ENCODE results near the gene PLCB2. TPM values are rescaled to one million over a fixed set of nuclear protein-coding genes. Genes with fewer than 3 reads are reported as not detected.

The PLCB2 gene
- total and polyA plus RNA-seq, 7 experiments from 2014 or later: 19.8 to 359 (median 181) TPM

GRCh38 chr15:40289140-40289775, 18.5 kb downstream of the PLCB2 start:
- no peak overlapping the region for H3K4me3 Mint-ChIP-seq
- peaks cover 0 to 11% (median 0%) of the 10 kb centered on the region in 5 donors for H3K36me3 Mint-ChIP-seq
- peaks cover 0 to 4% (median 0%) of the 10 kb centered on the region in 7 donors for H3K4me1 Mint-ChIP-seq
- Histone ChIP-seq H3K4me1 (ENCODE audit: control insufficient read depth in 2 of 2, insufficient read depth in 2 of 2, low read length in 2 of 2) (no peaks in the 10 kb centered on the region), H3K27me3 (ENCODE audit: control insufficient read depth in 2 of 2, insufficient read depth in 2 of 2, low read length in 2 of 2) (no peaks in the 10 kb centered on the region), H3K36me3 (ENCODE audit: control insufficient read depth in 2 of 3, insufficient read depth in 3 of 3, low read length in 3 of 3) (peaks cover 4 to 73% (median 15%) of the 10 kb centered on the region in 3 experiments), H3K9me3 (ENCODE audit: control insufficient read depth in 2 of 3, low read length in 3 of 3) (no peaks in the 10 kb centered on the region), H3K27ac (ENCODE audit: low read depth, low read length) (no peak overlapping the region), H3K4me3 (ENCODE audit: low read length) (no peak overlapping the region)
- DNase-seq: no peak
- H3K9me3 Mint-ChIP-seq: peaks cover 0 to 3% (median 0%) of the 10 kb centered on the region in 11 donors
- H3K27me3 Mint-ChIP-seq: peaks cover 0 to 2% (median 0%) of the 10 kb centered on the region in 5 donors
- CTCF ChIA-PET: interaction anchor here (0.6 to 2.6 kb wide), 7 partner anchors 9 to 62 kb away, joined by 3 to 8 read pairs (median 4); partner anchors contain the start of gene PLCB2
- POLR2A ChIA-PET: interaction anchor here (0.6 to 6.6 kb wide), 2 partner anchors 18 to 300 kb away, joined by 9 to 30 read pairs; partner anchors contain the start of gene PLCB2
- no peak for ATAC-seq
- H3K27ac Mint-ChIP-seq: peak overlapping the region in 2 of 9 donors; percentile 62 to 64
- intact Hi-C loops (cut with micrococcal nuclease): no loop called here

- ATAC-seq (no peak), DNase-seq (no peak)
- H3K27ac Mint-ChIP-seq: no peak overlapping the region
- H3K36me3 ChIP-seq (ENCODE audit: control insufficient read depth in 2 of 3, insufficient read depth in 3 of 3, low read length in 3 of 3): peaks cover 0 to 60% (median 4%) of the 10 kb centered on the region in 3 experiments
- H3K27ac ChIP-seq (ENCODE audit: low read depth, low read length): no peak overlapping the region
- no peaks in the 10 kb centered on the region for H3K27me3 ChIP-seq (ENCODE audit: control insufficient read depth in 2 of 2, insufficient read depth in 2 of 2, low read length in 2 of 2)
- peaks cover 0 to 4% (median 0%) of the 10 kb centered on the region in 7 donors for H3K4me1 Mint-ChIP-seq
- intact Hi-C loops (cut with micrococcal nuclease): no loop called here
- ChIA-PET CTCF (interaction anchor here (1.0 to 1.3 kb wide), 4 partner anchors 17 to 51 kb away, joined by 3 to 4 read pairs (median 3); no protein-coding TSS in a partner anchor), POLR2A (interaction anchor here (6.6 kb wide), 1 partner anchor 19 kb away, joined by 30 read pairs; the partner anchor contains the start of gene PLCB2)
- peaks cover 0 to 13% (median 0%) of the 10 kb centered on the region in 5 donors for H3K27me3 Mint-ChIP-seq
- H3K4me1 ChIP-seq (ENCODE audit: control insufficient read depth in 2 of 2, insufficient read depth in 2 of 2, low read length in 2 of 2): no peaks in the 10 kb centered on the region
- H3K4me3 Mint-ChIP-seq: no peak overlapping the region
- no peaks in the 10 kb centered on the region for H3K9me3 ChIP-seq (ENCODE audit: control insufficient read depth in 2 of 3, low read length in 3 of 3)
- peaks cover 0 to 3% (median 0%) of the 10 kb centered on the region in 11 donors for H3K9me3 Mint-ChIP-seq
- no peak overlapping the region for H3K4me3 ChIP-seq (ENCODE audit: low read length)
- peaks cover 0 to 7% (median 0%) of the 10 kb centered on the region in 5 donors for H3K36me3 Mint-ChIP-seq
Observed at GRCh38 chr15:40287968-40288367, 19.8 kb downstream of the PLCB2 start.

- H3K36me3 ChIP-seq (ENCODE audit: control insufficient read depth in 2 of 3, insufficient read depth in 3 of 3, low read length in 3 of 3): peaks cover 0 to 55% (median 4%) of the 10 kb centered on the region in 3 experiments
- Mint-ChIP-seq H3K27ac (peak overlapping the region in 1 of 9 donors; percentile 25), H3K9me3 (peaks cover 0 to 3% (median 0%) of the 10 kb centered on the region in 11 donors), H3K4me1 (peaks cover 0 to 4% (median 0%) of the 10 kb centered on the region in 7 donors), H3K4me3 (no peak overlapping the region), H3K27me3 (peaks cover 0 to 14% (median 0%) of the 10 kb centered on the region in 5 donors), H3K36me3 (peaks cover 0 to 5% (median 0%) of the 10 kb centered on the region in 5 donors)
- no peaks in the 10 kb centered on the region for H3K9me3 ChIP-seq (ENCODE audit: control insufficient read depth in 2 of 3, low read length in 3 of 3)
- no peak overlapping the region for H3K4me3 ChIP-seq (ENCODE audit: low read length)
- POLR2A ChIA-PET: interaction anchor here (6.6 kb wide), 1 partner anchor 20 kb away, joined by 30 read pairs; the partner anchor contains the start of gene PLCB2
- DNase-seq: no peak
- no peaks in the 10 kb centered on the region for H3K27me3 ChIP-seq (ENCODE audit: control insufficient read depth in 2 of 2, insufficient read depth in 2 of 2, low read length in 2 of 2)
- no peak for ATAC-seq
- H3K27ac ChIP-seq (ENCODE audit: low read depth, low read length): no peak overlapping the region
- CTCF ChIA-PET: interaction anchor here (1.0 to 1.3 kb wide), 4 partner anchors 18 to 51 kb away, joined by 3 to 4 read pairs (median 3); no protein-coding TSS in a partner anchor
- intact Hi-C loops (cut with micrococcal nuclease): no loop called here
- no peaks in the 10 kb centered on the region for H3K4me1 ChIP-seq (ENCODE audit: control insufficient read depth in 2 of 2, insufficient read depth in 2 of 2, low read length in 2 of 2)
Observed at GRCh38 chr15:40287505-40287904, 20.2 kb downstream of the PLCB2 start.

- peaks cover 0 to 5% (median 0%) of the 10 kb centered on the region in 5 donors for H3K36me3 Mint-ChIP-seq
- POLR2A ChIA-PET: interaction anchor here (6.6 kb wide), 1 partner anchor 20 kb away, joined by 30 read pairs; the partner anchor contains the start of gene PLCB2
- H3K27ac Mint-ChIP-seq: no peak overlapping the region
- H3K27me3 Mint-ChIP-seq: peaks cover 0 to 14% (median 0%) of the 10 kb centered on the region in 5 donors
- DNase-seq (no peak), ATAC-seq (no peak)
- Histone ChIP-seq H3K4me3 (ENCODE audit: low read length) (no peak overlapping the region), H3K27me3 (ENCODE audit: control insufficient read depth in 2 of 2, insufficient read depth in 2 of 2, low read length in 2 of 2) (no peaks in the 10 kb centered on the region), H3K27ac (ENCODE audit: low read depth, low read length) (no peak overlapping the region), H3K9me3 (ENCODE audit: control insufficient read depth in 2 of 3, low read length in 3 of 3) (no peaks in the 10 kb centered on the region), H3K36me3 (ENCODE audit: control insufficient read depth in 2 of 3, insufficient read depth in 3 of 3, low read length in 3 of 3) (peaks cover 0 to 48% (median 0%) of the 10 kb centered on the region in 3 experiments), H3K4me1 (ENCODE audit: control insufficient read depth in 2 of 2, insufficient read depth in 2 of 2, low read length in 2 of 2) (no peaks in the 10 kb centered on the region)
- H3K4me1 Mint-ChIP-seq: peaks cover 0 to 4% (median 0%) of the 10 kb centered on the region in 7 donors
- H3K4me3 Mint-ChIP-seq: no peak overlapping the region
- H3K9me3 Mint-ChIP-seq: peaks cover 0 to 3% (median 0%) of the 10 kb centered on the region in 11 donors
- intact Hi-C loops (cut with micrococcal nuclease): no loop called here
- CTCF ChIA-PET: interaction anchor here (1.2 kb wide), 1 partner anchor 18 kb away, joined by 4 read pairs; no protein-coding TSS in a partner anchor
Observed at GRCh38 chr15:40286794-40287193, 20.9 kb downstream of the PLCB2 start.

GRCh38 chr15:40286061-40286532, 21.6 kb downstream of the PLCB2 start:
- Histone ChIP-seq H3K27ac (ENCODE audit: low read depth, low read length) (no peak overlapping the region), H3K9me3 (ENCODE audit: control insufficient read depth in 2 of 3, low read length in 3 of 3) (no peaks in the 10 kb centered on the region), H3K36me3 (ENCODE audit: control insufficient read depth in 2 of 3, insufficient read depth in 3 of 3, low read length in 3 of 3) (peaks cover 0 to 42% (median 0%) of the 10 kb centered on the region in 3 experiments), H3K27me3 (ENCODE audit: control insufficient read depth in 2 of 2, insufficient read depth in 2 of 2, low read length in 2 of 2) (peaks cover 0 to 5% of the 10 kb centered on the region in 2 donors), H3K4me3 (ENCODE audit: low read length) (no peak overlapping the region), H3K4me1 (ENCODE audit: control insufficient read depth in 2 of 2, insufficient read depth in 2 of 2, low read length in 2 of 2) (no peaks in the 10 kb centered on the region)
- no peak for DNase-seq
- Mint-ChIP-seq H3K9me3 (peaks cover 0 to 3% (median 0%) of the 10 kb centered on the region in 11 donors), H3K4me3 (no peak overlapping the region), H3K27ac (no peak overlapping the region), H3K27me3 (peaks cover 0 to 16% (median 1%) of the 10 kb centered on the region in 5 donors), H3K36me3 (peaks cover 0 to 5% (median 0%) of the 10 kb centered on the region in 5 donors), H3K4me1 (peaks cover 0 to 4% (median 0%) of the 10 kb centered on the region in 7 donors)
- ATAC-seq: no peak
- intact Hi-C loops (cut with micrococcal nuclease): no loop called here
- ChIA-PET CTCF (interaction anchor here (0.7 to 2.0 kb wide), 2 partner anchors 52 to 56 kb away, joined by 3 to 9 read pairs; no protein-coding TSS in a partner anchor), POLR2A (interaction anchor here (3.5 kb wide), 1 partner anchor 22 kb away, joined by 23 read pairs; the partner anchor contains the start of gene PLCB2)

- ChIA-PET POLR2A (interaction anchor here (0.8 to 3.5 kb wide), 2 partner anchors 22 to 37 kb away, joined by 3 to 23 read pairs; partner anchors contain the start of gene PLCB2), CTCF (interaction anchor here (0.6 to 2.0 kb wide), 5 partner anchors 21 to 135 kb away, joined by 3 to 9 read pairs (median 4); no protein-coding TSS in a partner anchor)
- no peak for ATAC-seq
- Histone ChIP-seq H3K27me3 (ENCODE audit: control insufficient read depth in 2 of 2, insufficient read depth in 2 of 2, low read length in 2 of 2) (peaks cover 0 to 11% of the 10 kb centered on the region in 2 donors), H3K9me3 (ENCODE audit: control insufficient read depth in 2 of 3, low read length in 3 of 3) (no peaks in the 10 kb centered on the region), H3K36me3 (ENCODE audit: control insufficient read depth in 2 of 3, insufficient read depth in 3 of 3, low read length in 3 of 3) (peaks cover 0 to 41% (median 0%) of the 10 kb centered on the region in 3 experiments), H3K4me1 (ENCODE audit: control insufficient read depth in 2 of 2, insufficient read depth in 2 of 2, low read length in 2 of 2) (no peaks in the 10 kb centered on the region), H3K4me3 (ENCODE audit: low read length) (no peak overlapping the region), H3K27ac (ENCODE audit: low read depth, low read length) (no peak overlapping the region)
- peaks cover 0 to 5% (median 0%) of the 10 kb centered on the region in 7 donors for H3K4me1 Mint-ChIP-seq
- peaks cover 0 to 21% (median 4%) of the 10 kb centered on the region in 5 donors for H3K27me3 Mint-ChIP-seq
- no peak for DNase-seq
- H3K27ac Mint-ChIP-seq: peak overlapping the region in 2 of 9 donors; percentile 17 to 38
- intact Hi-C loops (cut with micrococcal nuclease): no loop called here
- peaks cover 0 to 3% (median 0%) of the 10 kb centered on the region in 11 donors for H3K9me3 Mint-ChIP-seq
- peaks cover 0 to 5% (median 0%) of the 10 kb centered on the region in 5 donors for H3K36me3 Mint-ChIP-seq
- H3K4me3 Mint-ChIP-seq: no peak overlapping the region
Observed at GRCh38 chr15:40285554-40286011, 22.2 kb downstream of the PLCB2 start.
